ENCODE data around the gene GNAL.

- no peak for TF ChIP-seq CTCF (IDR thresholded peaks at IDR 0.05 in 4 of 5, conservative IDR thresholded peaks at IDR 0.05 in 1 of 5)
- TF ChIP-seq POLR2A (IDR thresholded peaks at IDR 0.05): no peak
Measured at GRCh38 chr18:11747731-11748130, 58.7 kb downstream of the GNAL start.
